Measurements from ENCODE around the gene C1orf87.

GRCh38 chr1:60008500-60008899 lies 65.1 kb downstream of the C1orf87 start:
- no peak for TF ChIP-seq POLR2AphosphoS5 (IDR thresholded peaks at IDR 0.05; ENCODE audit: low read depth, low read length)
- TF ChIP-seq POLR2A (IDR thresholded peaks at IDR 0.05; ENCODE audit: low read depth, low read length), result no peak
- no peak for TF ChIP-seq TAF1 (IDR thresholded peaks at IDR 0.05; ENCODE audit: low read depth, low read length)
- no peak for TF ChIP-seq PAX5 (IDR thresholded peaks at IDR 0.05; ENCODE audit: insufficient read depth, low read length, severe bottlenecking)

Data from GM12891 (cell line).